Liver (tissue), 3 donors: ENCODE data around the gene PCBP4.
"Not testable (repeated sequence)": the region's sequence is repeated elsewhere in the genome, so short reads cannot be mapped to it uniquely, and the experiment has no call there.

Experiments
- FOXA1 ChIP-seq: IDR thresholded peaks from 2 replicates; pipeline ENCODE4 v1.6.1; 2016; ENCODE audit warnings: antibody characterized with exemption
- GABPA ChIP-seq, 2 donors: IDR thresholded peaks in 1 of 2; conservative IDR thresholded peaks in 1 of 2; 2 replicates each; pipeline ENCODE4 v1.6.1; 2016; ENCODE audit warnings: antibody characterized with exemption in 2 of 2, mild to moderate bottlenecking in 1 of 2, moderate library complexity in 1 of 2
- HNF4A ChIP-seq, 2 donors: conservative IDR thresholded peaks; 2 replicates each; pipeline ENCODE4 v1.6.1; 2016; ENCODE audit warnings: antibody characterized with exemption in 2 of 2, mild to moderate bottlenecking in 2 of 2
- HNF4G ChIP-seq: IDR thresholded peaks from 2 replicates; pipeline ENCODE4 v1.6.1; 2016; ENCODE audit warnings: antibody characterized with exemption
- JUND ChIP-seq, 2 donors: IDR thresholded peaks; 2 replicates each; pipeline ENCODE4 v1.6.1; 2016; ENCODE audit warnings: antibody characterized with exemption in 2 of 2
- RAD21 ChIP-seq, 2 donors: IDR thresholded peaks; 2 replicates each; pipeline ENCODE4 v1.6.1; 2016; ENCODE audit warnings: antibody characterized with exemption in 2 of 2, mild to moderate bottlenecking in 2 of 2
- SP1 ChIP-seq: IDR thresholded peaks from 2 replicates; pipeline ENCODE4 v1.6.1; 2018; ENCODE audit warnings: antibody characterized with exemption, mild to moderate bottlenecking
- TAF1 ChIP-seq: conservative IDR thresholded peaks from 2 replicates; pipeline ENCODE4 v1.6.1; 2016; ENCODE audit warnings: antibody characterized with exemption, mild to moderate bottlenecking
- TF ChIP-seq, protein P1 (sequence below): fragments of 150-350 bp; IDR thresholded peaks from 2 replicates; pipeline ENCODE4 v1.5.1; 2017; ENCODE audit warnings: improper control_type of control experiment, low read depth, low read length; ENCODE audit not compliant: missing input control
- TF ChIP-seq, protein P2 (sequence below): IDR thresholded peaks from 2 replicates; pipeline ENCODE4 v1.6.1; 2016; ENCODE audit warnings: antibody characterized with exemption, mild to moderate bottlenecking
- TF ChIP-seq, protein P3 (sequence below): IDR thresholded peaks from 2 replicates; pipeline ENCODE4 v1.6.1; 2016; ENCODE audit warnings: antibody characterized with exemption
- TF ChIP-seq, protein P4 (sequence below): IDR thresholded peaks from 2 replicates; pipeline ENCODE4 v1.6.1; 2016; ENCODE audit warnings: antibody characterized with exemption
- TF ChIP-seq, protein P5 (sequence below): IDR thresholded peaks from 2 replicates; pipeline ENCODE4 v1.6.1; 2016; ENCODE audit warnings: antibody characterized with exemption
- donor health status: healthy.
- donor health status: healthy.

DNA sequence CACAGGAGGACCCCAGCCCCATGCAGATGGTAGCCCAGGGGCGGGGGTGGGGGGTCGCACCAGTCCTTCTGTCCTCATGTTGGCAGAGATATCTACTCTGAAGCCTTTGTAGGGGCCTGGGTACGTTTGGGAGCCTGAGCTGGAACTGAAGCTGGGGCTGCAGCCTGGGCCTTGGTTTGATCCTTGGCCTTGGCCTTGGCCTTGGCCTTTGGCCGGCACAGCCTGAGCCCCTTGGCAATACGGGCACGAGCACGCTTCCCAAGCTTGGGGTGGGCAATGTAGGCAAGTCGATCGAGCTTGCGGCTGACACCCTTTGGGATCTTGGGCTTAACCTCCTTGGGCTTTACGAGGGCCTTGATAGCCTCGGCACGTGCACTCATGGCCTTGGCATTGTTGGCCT is 26.4 kb upstream of the PCBP4 start:
- TF ChIP-seq, protein P1, sequence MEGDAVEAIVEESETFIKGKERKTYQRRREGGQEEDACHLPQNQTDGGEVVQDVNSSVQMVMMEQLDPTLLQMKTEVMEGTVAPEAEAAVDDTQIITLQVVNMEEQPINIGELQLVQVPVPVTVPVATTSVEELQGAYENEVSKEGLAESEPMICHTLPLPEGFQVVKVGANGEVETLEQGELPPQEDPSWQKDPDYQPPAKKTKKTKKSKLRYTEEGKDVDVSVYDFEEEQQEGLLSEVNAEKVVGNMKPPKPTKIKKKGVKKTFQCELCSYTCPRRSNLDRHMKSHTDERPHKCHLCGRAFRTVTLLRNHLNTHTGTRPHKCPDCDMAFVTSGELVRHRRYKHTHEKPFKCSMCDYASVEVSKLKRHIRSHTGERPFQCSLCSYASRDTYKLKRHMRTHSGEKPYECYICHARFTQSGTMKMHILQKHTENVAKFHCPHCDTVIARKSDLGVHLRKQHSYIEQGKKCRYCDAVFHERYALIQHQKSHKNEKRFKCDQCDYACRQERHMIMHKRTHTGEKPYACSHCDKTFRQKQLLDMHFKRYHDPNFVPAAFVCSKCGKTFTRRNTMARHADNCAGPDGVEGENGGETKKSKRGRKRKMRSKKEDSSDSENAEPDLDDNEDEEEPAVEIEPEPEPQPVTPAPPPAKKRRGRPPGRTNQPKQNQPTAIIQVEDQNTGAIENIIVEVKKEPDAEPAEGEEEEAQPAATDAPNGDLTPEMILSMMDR, result not testable (repeated sequence)
- not testable (repeated sequence) for TF ChIP-seq FOXA1; GABPA (IDR thresholded peaks at IDR 0.05 in 1 of 2, conservative IDR thresholded peaks at IDR 0.05 in 1 of 2); TAF1; JUND (IDR thresholded peaks at IDR 0.05); HNF4G; HNF4A (conservative IDR thresholded peaks at IDR 0.05); RAD21 (IDR thresholded peaks at IDR 0.05); SP1
- TF ChIP-seq, protein P2, sequence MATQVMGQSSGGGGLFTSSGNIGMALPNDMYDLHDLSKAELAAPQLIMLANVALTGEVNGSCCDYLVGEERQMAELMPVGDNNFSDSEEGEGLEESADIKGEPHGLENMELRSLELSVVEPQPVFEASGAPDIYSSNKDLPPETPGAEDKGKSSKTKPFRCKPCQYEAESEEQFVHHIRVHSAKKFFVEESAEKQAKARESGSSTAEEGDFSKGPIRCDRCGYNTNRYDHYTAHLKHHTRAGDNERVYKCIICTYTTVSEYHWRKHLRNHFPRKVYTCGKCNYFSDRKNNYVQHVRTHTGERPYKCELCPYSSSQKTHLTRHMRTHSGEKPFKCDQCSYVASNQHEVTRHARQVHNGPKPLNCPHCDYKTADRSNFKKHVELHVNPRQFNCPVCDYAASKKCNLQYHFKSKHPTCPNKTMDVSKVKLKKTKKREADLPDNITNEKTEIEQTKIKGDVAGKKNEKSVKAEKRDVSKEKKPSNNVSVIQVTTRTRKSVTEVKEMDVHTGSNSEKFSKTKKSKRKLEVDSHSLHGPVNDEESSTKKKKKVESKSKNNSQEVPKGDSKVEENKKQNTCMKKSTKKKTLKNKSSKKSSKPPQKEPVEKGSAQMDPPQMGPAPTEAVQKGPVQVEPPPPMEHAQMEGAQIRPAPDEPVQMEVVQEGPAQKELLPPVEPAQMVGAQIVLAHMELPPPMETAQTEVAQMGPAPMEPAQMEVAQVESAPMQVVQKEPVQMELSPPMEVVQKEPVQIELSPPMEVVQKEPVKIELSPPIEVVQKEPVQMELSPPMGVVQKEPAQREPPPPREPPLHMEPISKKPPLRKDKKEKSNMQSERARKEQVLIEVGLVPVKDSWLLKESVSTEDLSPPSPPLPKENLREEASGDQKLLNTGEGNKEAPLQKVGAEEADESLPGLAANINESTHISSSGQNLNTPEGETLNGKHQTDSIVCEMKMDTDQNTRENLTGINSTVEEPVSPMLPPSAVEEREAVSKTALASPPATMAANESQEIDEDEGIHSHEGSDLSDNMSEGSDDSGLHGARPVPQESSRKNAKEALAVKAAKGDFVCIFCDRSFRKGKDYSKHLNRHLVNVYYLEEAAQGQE, result not testable (repeated sequence)
- TF ChIP-seq, protein P3, sequence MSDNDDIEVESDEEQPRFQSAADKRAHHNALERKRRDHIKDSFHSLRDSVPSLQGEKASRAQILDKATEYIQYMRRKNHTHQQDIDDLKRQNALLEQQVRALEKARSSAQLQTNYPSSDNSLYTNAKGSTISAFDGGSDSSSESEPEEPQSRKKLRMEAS, result not testable (repeated sequence)
- TF ChIP-seq, protein P4, sequence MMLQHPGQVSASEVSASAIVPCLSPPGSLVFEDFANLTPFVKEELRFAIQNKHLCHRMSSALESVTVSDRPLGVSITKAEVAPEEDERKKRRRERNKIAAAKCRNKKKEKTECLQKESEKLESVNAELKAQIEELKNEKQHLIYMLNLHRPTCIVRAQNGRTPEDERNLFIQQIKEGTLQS, result not testable (repeated sequence)
- TF ChIP-seq, protein P5, sequence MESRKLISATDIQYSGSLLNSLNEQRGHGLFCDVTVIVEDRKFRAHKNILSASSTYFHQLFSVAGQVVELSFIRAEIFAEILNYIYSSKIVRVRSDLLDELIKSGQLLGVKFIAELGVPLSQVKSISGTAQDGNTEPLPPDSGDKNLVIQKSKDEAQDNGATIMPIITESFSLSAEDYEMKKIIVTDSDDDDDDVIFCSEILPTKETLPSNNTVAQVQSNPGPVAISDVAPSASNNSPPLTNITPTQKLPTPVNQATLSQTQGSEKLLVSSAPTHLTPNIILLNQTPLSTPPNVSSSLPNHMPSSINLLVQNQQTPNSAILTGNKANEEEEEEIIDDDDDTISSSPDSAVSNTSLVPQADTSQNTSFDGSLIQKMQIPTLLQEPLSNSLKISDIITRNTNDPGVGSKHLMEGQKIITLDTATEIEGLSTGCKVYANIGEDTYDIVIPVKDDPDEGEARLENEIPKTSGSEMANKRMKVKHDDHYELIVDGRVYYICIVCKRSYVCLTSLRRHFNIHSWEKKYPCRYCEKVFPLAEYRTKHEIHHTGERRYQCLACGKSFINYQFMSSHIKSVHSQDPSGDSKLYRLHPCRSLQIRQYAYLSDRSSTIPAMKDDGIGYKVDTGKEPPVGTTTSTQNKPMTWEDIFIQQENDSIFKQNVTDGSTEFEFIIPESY, result not testable (repeated sequence)
